ENCODE results near the gene KIF26A.
"Not testable (repeated sequence)": the region's sequence is repeated elsewhere in the genome, so short reads cannot be mapped to it uniquely, and the experiment has no call there.

Gene KIF26A

DNA sequence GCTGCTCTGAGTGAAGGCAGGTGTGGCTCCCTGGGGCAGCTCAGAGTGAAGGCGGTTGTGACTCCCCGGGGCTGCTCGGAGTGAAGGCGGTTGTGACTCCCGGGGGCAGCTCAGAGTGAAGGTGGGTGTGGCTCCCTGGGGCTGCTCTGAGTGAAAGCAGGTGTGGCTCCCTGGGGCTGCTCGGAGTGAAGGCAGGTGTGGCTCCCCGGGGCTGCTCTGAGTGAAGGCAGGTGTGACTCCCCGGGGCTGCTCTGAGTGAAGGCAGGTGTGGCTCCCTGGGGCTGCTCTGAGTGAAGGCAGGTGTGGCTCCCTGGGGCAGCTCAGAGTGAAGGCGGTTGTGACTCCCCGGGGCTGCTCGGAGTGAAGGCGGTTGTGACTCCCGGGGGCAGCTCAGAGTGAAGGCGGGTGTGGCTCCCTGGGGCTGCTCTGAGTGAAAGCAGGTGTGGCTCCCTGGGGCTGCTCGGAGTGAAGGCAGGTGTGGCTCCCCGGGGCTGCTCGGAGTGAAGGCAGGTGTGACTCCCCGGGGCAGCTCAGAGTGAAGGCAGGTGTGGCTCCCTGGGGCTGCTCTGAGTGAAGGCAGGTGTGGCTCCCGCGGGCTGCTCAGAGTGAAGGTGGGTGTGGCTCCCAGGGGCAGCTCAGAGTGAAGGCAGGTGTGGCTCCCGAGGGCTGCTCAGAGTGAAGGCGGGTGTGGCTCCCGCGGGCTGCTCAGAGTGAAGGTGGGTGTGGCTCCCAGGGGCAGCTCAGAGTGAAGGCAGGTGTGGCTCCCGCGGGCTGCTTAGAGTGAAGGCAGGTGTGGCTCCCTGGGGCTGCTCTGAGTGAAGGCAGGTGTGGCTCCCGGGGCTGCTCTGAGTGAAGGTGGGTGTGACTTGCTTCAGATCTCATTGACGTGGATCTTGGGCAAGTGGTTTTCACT lies 87.1 kb downstream of the KIF26A start:
- DNase-seq, result not testable (repeated sequence)

DNA sequence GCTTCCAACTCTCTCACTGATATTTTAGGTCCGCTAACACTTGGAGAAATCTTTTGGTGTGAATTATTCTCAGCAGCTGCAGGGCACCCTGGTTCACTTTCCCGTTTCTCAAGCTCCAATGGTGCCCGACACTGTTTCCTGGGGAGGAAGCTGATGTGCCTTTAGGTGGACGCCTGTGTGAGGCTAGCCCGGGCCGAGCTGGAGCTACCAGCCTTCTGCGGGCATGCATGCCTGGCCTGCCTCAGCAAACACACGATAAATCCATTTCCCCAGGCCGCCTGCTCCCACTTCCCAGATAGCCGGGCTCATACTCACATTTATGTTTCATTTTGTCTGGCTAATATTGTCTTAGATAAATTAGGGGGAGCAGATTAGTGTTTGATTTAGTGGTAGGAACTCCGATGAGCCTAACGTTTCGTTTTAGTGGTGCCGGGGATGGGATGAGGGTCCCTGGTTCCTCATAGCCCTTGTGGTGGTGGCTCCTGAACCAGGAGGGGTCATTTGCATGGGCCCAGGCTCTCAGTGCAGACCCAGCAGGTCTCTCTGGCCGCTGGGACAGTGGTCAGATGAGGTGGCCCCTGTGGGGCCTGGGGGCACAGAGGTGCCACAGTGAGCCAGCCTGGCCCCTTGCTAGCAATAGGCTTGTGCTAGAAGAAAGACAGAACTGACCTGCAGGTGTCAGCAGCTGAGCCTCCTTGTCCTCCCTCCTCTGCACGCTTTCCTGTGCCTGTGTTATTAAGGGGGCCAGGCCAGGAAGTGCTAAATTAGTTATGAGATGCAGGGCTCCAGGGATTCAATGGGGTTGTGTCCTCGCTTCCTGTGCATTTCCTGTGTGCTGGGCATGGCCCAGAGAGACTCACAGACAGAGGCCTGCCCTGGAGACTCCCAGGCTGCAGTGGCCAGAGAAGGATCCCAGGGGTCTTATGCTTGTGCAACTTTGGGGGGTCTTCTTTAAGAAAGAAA lies 88.3 kb downstream of the KIF26A start:
- no peak for DNase-seq

DNA sequence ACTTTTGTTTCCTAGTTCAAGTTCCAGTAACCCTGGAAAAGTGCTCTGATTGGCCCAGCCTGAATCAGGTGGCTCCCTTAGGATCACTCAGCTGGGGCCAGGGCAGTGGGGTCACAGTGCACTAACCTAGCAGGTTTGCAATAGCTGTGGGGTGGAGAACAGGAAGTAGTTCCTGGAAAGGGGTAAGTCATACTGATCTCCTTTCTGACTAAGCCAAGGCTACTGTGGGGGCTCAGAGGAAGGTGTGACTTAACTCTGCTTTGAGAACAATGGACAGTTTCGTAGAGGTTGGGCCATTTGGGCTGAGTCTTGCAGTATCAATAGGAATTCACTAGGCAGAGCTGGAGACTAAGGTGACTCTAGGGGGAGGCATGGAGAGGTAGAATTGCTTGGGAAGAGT lies 89.4 kb downstream of the KIF26A start:
- no peak for DNase-seq

DNA sequence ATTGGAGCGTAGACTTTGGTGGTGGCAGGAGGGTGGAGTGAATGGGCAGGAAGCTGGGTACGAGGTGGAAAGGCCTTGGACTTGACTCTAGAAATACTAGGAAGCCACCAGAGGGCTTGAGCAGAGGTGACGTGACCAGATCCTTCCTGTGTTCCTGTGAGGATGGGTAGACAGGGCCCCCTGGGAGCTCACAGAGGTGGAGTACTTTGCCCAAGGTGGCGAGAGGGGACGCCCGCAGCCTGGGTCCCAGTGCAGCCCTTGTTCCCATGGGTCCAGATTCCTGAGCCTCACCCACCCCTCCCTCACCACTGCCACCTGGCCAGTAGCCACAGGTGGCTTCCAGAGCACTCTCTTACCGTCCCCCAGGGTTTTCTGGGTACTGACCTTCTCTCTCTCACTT lies 89.8 kb downstream of the KIF26A start:
- DNase-seq, result no peak

DNA sequence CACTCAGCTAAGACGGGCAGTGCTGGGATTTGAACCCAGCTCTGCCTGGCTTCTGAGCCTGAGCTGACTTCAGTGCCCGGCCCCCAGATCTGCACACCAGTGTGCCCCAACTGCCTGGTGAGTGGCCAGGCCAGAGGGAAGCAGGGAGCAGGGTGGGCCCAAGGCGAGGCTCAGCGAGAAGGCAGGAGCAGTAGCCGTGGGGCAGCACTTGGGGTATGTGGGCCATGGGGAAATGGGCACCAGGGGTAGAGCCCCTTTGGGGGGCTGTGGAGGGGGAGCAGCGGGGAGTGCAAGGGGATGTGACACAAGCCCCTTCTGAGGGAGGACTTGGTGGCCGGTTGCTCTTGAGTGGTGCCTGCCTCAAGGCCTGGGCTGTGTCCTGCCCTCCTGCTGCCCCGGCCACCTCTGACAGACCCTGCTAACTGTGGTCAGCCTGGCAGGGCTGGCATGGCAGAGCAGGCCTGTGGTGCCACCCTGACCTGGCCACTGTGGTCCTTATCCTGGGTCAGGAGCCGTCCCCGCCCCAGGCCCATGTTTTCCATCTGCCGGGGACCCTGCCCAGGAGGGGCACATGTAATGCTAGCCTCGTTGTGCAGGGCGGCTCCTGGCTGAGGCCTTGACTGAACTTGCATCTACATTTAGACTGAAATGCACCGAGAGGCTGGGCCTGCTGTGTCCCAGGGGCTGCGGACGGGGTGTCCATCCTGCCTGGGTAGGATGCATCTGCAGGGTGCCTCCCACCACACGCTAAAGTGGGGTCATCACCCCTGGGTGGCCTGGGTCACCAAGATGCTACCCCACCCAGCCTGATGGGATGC lies 90.5 kb downstream of the KIF26A start:
- DNase-seq, result no peak

GRCh38 chr14:104229534-104230055 lies 91.2 kb downstream of the KIF26A start:
- no peak for DNase-seq

DNA sequence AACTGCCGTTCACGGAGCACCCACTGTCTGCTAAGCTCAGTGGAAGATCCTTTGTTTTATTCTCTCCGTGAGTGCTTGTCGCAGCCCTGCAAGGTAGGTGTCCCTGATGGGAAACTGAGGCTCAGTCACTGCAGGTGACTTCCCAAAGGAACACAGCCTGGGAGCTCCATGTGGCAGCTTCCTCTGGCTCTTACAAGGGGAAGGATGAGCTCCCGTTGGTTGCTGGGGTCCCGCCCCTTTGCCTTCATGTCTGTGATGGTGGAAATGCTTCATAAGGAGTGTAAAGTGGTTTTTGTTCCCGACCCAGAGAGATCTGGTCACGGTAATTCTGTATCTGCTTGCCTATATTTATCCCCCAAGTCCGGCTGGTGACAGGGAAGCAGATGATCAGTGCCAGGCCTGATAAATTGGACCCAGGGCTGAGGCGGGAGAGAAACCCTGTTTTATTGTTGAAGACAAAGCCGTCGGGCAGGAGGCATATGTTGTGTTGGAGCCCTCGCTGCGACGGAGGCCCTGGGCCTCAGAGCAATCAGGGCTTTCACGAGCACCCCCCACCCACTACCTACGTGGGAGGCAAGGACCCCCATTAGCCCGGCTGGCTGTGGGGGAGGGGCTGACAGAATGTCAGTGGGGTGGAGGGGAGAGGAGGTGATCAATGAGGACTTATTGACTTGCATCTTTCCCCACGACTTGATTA lies 91.9 kb downstream of the KIF26A start:
- DNase-seq, result no peak

Data from 8988T (cell line).